ENCODE data around the gene BCOR.

BCOR gene

DNA sequence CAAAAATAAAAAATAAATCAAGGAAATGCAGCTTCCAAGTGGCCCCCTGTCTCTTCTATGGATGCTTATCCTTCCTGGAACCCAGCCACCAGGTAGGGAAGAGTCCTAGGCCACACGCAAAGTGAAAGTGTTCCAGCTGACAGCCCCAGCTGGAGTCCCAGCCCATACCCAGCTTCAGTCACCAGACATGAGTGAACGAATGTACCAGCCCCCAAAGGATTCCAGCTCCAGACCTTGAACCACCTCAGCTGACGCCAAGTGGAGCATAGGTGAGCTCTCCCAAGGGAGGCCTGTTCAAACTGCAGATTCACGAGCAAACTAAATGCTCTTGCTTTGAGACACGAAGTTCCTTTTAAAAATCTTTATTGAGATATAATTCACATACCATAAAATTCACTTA is 62.0 kb downstream of the BCOR start:
- no peak for DNase-seq (ENCODE audit: low read depth in 3 of 3, low spot score in 1 of 3)

- no peak for DNase-seq (ENCODE audit: low read depth in 3 of 3, low spot score in 1 of 3)
These were observed 65.8 kb downstream of the BCOR start for GRCh38 chrX:40031911-40032310.

- no peak for DNase-seq (ENCODE audit: low read depth in 3 of 3, low spot score in 1 of 3)
These were observed 67.6 kb downstream of the BCOR start for GRCh38 chrX:40030205-40030604.

DNA sequence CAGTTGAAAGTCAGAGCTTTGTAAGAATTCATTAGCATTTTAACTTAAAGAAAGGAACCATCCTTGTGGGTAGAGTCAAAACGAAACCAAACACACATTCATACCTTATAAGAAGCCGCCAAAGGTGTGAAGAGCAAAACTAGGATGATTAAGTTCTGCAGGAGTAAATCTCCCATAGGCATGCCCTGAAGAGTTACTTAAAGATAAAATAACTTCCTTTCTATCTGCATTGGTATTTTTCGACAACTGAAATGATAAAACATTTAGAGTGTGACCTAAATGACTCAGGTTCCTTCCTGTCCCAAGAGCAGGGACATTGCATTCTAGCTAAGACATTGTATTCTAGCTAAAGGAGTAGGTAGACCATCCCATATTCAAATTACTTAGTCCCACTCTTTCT is 75.3 kb downstream of the BCOR start:
- no peak for DNase-seq (ENCODE audit: low read depth in 3 of 3, low spot score in 1 of 3)

DNA sequence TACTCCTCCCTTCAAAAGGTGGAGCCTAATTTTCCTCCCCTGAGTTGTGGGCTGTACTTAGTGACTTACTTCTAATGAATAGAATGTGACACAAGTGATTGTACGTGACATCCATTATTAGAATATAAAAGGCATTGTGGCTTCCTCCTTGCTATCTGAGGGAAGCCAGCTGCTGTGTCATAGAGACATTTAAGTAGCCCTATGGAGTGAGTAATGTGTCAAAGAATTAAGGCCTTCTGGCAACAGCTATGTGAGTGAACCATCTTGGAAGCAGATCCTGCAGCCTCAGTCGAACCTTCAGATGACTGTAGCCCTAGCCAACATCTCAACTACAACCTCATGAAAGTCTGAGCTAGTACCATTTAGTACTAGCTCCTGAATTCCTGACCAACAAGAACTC is 76.1 kb downstream of the BCOR start:
- DNase-seq (ENCODE audit: low read depth in 3 of 3, low spot score in 1 of 3) = no peak

DNA sequence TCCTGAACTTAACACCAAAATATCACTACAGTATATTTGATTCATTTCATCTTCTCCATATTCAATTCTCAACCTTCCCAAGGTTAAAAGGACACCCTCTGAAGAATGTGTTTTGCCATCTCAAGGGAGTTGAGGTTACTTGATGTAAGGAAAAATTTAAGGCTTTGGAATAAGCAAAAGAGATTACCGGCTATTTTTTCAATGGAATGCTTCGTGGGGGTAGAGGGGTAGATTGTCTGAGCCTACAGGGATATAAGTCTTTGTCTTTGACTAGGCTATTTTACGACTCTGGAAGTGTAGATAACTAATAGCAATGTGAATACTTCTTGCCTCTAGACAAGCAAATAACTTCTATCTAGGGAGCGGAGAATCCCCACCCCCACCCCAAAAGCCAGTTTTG is 78.2 kb downstream of the BCOR start:
- DNase-seq (ENCODE audit: low read depth in 3 of 3, low spot score in 1 of 3) = no peak

DNA sequence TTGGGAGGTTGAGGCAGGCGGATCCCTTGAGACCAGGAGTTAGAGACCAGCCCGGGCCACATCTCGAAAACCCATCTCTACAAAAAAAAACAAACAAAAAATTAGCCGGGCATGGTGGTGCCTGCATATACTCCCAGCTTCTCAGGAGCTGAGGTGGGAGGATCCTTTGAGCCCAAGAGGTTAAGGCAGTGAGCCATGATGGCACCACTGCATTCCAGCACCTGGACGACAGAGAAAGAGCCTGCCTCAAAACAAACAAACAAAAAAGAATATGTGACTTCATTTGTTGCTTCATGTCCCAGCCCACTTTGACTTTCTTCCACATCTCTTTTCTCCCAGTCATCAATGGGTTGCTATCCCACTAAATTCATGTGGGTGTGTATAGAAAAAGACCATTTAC is 79.7 kb downstream of the BCOR start:
- no peak for DNase-seq (ENCODE audit: low read depth in 3 of 3, low spot score in 1 of 3)

DNA sequence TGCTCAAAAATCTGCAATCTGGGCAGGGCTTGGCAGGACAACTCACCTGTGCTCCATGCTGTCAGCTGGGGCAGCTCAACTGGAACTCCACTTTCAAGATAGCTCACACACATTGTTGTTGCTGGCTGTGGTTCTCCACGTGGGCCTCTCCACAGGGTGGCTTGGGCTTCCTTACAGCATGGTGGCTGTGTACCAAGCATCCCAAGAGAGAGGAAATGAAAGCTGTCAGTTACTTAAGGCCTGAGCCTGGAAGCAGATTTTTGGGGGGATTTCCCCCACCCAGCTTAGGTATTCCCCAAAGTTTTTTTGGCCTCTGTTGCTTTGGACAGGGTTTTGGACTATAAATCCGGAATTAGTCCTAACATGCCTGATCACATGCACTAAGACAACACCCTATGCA is 81.0 kb downstream of the BCOR start:
- no peak for DNase-seq (ENCODE audit: low read depth in 3 of 3, low spot score in 1 of 3)

DNA sequence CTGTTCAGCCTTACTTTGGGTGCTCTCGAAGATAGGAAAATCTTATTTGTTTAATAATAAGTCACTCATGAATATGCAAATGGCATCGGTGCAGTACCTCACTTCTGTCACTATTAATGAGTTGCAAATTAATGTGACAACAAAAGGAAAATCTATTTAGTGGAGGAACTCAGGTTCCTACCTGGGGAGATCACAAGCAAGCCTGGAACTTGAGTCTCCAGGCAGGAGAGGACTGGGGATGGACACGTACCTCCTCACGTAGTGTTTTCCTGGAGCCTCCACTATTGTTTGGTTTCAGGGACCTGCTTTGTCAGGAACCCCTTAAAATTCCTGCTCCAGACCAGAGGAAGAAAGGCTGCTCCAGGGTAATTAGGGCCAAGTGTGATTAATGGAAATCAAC is 82.1 kb downstream of the BCOR start:
- no peak for DNase-seq (ENCODE audit: low read depth in 3 of 3, low spot score in 1 of 3)

DNA sequence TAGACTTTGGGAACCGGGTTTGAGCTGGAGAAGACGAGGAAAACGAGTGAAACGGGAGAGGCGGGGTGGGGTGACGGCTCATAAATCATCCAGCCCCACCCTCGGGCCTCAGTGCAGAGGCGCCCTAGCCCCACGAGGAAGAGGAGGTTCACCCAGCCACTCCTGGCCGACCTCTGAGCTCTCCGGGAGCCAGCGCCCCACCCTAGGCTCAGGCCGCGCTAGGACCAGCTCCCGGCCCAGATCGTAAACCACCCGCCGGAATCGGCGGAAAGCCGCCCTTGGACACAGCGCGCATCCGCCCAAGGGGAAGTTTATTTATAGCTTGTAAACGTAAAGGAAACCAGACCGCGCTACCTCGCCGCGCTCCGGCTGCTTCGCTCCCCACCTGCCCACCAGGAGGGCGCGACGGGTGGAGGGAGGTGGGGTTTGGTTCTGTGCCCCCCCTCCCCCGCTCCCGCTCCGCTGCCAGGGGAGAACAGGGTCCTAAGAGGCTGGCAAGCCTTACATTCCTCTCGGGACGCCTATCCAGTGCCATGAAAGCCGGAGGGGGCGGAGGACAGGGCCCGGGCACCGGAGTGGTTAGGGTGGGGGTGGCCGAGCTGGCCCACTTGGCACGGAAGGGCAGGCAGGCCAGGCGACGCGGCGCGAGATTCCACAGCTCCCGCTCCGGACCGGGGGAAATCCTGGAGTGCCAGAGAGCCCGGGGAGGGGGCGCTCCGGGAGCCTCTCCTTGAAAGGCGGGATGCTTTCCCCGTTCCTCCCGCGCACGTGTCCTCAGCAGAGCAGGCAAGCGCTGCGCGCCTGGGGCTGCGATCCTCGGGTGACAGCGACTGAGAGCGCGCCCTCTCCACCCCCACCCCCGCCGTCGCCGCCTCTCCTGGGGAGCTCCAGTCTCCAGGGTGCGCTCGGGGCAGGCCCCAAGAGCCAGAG is 84.2 kb downstream of the BCOR start:
- DNase-seq (ENCODE audit: low read depth in 3 of 3, low spot score in 1 of 3) = no peak

GRCh38 chrX:40012868-40013265 is 84.9 kb downstream of the BCOR start:
- DNase-seq (ENCODE audit: low read depth in 3 of 3, low spot score in 1 of 3) = no peak

- DNase-seq (ENCODE audit: low read depth in 3 of 3, low spot score in 1 of 3) = no peak
These were observed 85.5 kb downstream of the BCOR start for GRCh38 chrX:40012039-40012867.

DNA sequence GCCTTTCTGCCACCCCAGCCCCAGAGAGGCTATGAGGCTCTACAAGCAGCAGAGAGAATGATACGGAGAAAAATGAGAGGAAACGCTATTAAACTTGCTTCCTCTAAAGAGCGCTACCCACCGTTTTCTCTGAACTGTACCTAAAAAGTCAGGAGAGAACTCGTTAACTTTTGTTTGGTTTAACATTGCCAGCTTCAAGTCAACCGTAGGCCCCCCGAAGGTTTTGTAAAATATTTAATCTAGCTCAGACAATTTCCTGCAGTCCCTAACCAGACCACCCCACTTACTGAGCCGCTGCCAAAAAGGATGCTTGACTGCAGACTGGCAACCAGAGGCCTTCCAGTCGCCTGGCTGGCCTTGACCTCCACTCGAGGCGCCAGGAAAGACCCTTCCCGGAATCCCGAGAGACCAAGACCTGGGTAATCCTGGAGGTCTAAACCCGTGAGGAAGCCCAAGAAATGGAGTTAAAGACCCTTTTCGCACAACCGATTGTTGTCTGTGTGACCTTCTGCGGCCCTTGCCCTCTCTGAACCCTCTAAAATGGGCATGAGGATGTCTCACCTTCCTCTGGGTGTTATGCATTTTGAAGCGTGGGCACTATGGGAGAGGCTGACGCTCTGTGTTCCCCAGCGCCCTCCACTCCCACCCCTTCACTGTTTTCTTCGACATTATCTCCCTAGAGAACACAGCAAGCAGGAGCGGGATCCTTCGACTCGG is 86.3 kb downstream of the BCOR start:
- no peak for DNase-seq (ENCODE audit: low read depth in 3 of 3, low spot score in 1 of 3)

- no peak for DNase-seq (ENCODE audit: low read depth in 3 of 3, low spot score in 1 of 3)
These were observed 87.0 kb downstream of the BCOR start for GRCh38 chrX:40010550-40011321.

- DNase-seq (ENCODE audit: low read depth in 3 of 3, low spot score in 1 of 3) = no peak
These were observed 87.9 kb downstream of the BCOR start for GRCh38 chrX:40009890-40010289.

- no peak for DNase-seq (ENCODE audit: low read depth in 3 of 3, low spot score in 1 of 3)
These were observed 88.3 kb downstream of the BCOR start for GRCh38 chrX:40009462-40009851.

GRCh38 chrX:40008791-40009461 is 88.8 kb downstream of the BCOR start:
- DNase-seq (ENCODE audit: low read depth in 3 of 3, low spot score in 1 of 3) = no peak

DNA sequence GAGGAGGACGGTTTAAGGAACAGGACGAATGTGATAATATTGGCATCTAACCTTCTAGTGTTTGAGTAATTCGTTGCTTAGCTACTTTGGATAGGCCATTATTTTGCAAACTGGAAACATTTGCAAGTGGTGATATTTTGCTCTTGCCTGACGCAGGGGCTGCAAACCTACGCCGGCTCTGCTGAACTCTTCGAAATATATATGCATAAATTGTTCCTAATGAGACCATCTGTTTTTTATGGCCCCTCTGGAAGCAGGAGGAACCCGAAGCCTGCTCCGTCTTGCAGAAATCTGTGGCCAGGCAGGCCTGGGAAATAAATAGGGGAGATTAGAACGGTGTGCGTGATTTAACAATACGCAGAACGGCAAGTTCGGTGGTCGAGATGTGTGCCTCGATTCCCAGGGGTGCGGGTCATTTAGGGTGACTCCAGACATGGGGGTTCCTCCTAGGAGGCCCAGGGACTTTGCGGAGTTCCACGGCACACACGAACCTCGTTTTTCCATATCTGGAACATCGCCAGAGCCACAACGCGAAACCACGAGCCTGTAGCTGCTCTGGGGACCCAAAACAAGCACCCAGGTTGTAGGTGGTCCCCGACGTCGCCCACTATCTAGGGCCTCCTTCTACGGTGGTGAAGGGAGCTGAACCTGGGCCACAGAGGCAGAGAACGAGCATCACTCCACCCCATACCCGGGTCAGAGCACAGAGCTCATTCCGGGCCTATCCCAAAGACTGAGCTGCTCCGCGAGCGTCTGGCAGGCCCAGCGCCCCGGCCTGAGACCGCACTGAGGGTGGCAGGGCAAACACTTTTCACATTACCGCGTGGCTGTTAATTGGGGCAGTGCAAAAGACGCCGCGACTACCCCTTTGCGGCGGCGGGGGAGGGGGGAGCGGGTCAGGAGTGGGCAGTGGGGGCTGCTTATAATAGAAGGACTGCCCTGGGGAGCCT is 89.7 kb downstream of the BCOR start:
- DNase-seq (ENCODE audit: low read depth in 3 of 3, low spot score in 1 of 3) = no peak

- DNase-seq (ENCODE audit: low read depth in 3 of 3, low spot score in 1 of 3) = no peak
These were observed 90.5 kb downstream of the BCOR start for GRCh38 chrX:40007131-40007755.
